GM18505 (cell line): Measurements from ENCODE around the gene MTMR11.

ENCODE experiments used
- ATAC-seq: cut with Tn5 transposase; IDR thresholded peaks from one replicate; pipeline ENCODE4 v1.9.1; 2021; ENCODE audit not compliant: unreplicated experiment
- POLR2A ChIP-seq: IDR thresholded peaks from 4 replicates; pipeline ENCODE4 v1.6.1; 2011; ENCODE audit warnings: borderline replicate concordance; ENCODE audit not compliant: insufficient read depth, insufficient read length; ENCODE audit errors: extremely low read depth

Gene MTMR11

GRCh38 chr1:149927056-149927562 is 9.6 kb downstream of the MTMR11 start:
- ATAC-seq: no peak
- TF ChIP-seq POLR2A: no peak

DNA sequence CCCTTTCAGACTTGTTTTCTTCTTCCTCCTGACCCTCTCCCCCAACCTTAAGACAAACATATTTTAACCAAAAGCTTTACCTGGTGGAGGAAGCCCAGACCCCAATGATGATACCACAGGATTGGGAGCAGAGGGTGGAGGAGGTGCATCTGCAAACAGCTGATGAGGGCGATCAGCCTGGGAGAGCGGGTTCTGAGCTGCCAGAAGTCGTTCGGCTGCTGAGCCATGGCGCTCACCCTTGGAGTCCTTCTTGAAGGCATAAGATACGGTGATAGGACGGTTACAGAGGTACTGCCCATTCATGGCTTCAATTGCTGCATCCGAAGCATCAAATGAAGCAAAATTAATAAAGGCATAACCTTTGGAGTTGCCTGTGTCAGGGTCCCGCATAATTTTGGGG is 10.4 kb downstream of the MTMR11 start:
- TF ChIP-seq POLR2A: no peak
- ATAC-seq: no peak

DNA sequence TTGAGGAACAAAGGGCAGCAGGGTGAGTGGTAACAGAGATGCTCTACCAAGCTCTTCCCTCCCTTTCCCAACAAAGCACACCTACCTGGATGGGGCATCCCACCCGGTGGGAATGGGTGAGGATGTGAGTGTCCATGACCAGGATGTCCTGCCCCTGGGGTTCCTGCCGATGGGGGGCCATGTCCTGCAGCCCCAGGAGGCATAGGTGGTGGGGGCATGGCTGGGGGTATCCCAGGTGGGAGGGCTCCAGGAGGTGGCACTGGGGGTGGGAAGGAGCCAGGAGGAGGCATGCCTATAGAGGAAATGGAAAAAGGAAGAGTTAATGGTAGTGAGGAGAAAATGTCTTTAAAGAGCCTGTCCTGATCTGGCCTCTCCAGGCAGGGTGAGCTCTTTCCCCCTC is 10.9 kb downstream of the MTMR11 start:
- no peak for ATAC-seq
- no peak for TF ChIP-seq POLR2A

DNA sequence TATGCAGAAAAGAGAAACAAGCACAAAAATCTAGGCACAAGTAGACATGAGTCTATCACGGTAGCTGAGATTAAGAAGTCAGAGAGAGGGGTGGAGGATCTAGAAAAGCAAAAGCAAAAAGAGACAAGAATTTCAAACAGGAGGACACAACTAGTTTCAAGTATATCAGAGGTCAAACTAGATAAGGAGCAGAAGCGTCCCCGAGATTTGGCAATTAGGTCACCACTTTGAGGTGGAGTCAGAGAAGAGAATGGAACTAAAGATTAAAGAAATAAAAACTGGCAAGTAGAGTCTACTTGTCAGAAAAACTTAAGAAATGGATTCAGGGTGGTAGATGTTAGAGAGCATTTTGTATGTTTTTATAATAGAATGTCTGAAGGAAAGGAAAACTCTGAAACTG is 11.3 kb downstream of the MTMR11 start:
- ATAC-seq: no peak
- TF ChIP-seq POLR2A: no peak

DNA sequence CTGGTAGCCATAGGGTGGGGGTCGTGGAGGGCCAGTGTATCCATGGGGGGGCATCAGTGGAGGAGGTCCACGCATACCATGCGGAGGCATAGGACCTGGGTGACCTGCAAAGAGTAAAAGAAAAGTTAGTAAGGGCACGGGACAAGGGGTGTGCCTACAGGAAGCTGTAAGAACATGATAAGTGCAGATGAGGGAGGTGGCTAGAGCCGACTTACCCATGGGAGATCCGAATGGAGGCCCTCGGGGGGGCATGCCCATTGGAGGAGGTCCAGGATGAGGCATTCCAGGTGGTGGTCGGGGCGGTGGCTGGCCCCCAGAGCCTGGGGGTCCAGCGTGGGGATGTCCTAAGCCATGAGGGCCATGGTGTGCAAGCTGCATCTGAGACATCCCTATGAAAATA is 13.1 kb downstream of the MTMR11 start:
- ATAC-seq: no peak

GRCh38 chr1:149917571-149918144 is 19.0 kb downstream of the MTMR11 start, which contains the start of gene SV2A:
SV2A (minus strand) TSS chr1:149917844; CDS start chr1:149913840, 4,004 bp downstream.
- no peak for TF ChIP-seq POLR2A
- no peak for ATAC-seq

More for the DNA sequence above, 13.1 kb downstream of the MTMR11 start:
- TF ChIP-seq POLR2A: no peak

DNA sequence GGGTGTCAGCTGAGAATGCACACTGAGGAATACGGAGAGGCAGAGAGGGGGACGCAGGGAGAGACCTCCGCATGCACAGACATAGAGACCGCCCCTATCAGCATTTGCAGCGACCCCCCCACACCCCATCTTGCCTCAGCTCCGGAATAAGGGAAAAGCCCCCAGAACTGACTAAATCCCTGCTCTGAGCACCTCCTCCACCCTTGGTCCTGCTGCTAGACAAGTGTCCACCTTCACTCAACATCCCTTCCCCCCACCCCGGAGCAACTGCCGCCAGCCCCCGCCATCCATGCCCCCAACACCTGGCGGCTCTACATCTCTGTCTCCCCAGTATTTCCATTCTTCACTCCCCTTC is 19.8 kb downstream of the MTMR11 start:
- ATAC-seq: no peak
- no peak for TF ChIP-seq POLR2A

GRCh38 chr1:149916193-149916897 is 20.3 kb downstream of the MTMR11 start:
- no peak for ATAC-seq
- no peak for TF ChIP-seq POLR2A

GRCh38 chr1:149915429-149916192 is 21.1 kb downstream of the MTMR11 start:
- ATAC-seq: no peak
- no peak for TF ChIP-seq POLR2A

GRCh38 chr1:149914545-149914944 is 22.1 kb downstream of the MTMR11 start:
- TF ChIP-seq POLR2A: no peak
- no peak for ATAC-seq

- ATAC-seq: no peak
- no peak for TF ChIP-seq POLR2A
Measured at GRCh38 chr1:149906570-149907075, 30.1 kb downstream of the MTMR11 start.

DNA sequence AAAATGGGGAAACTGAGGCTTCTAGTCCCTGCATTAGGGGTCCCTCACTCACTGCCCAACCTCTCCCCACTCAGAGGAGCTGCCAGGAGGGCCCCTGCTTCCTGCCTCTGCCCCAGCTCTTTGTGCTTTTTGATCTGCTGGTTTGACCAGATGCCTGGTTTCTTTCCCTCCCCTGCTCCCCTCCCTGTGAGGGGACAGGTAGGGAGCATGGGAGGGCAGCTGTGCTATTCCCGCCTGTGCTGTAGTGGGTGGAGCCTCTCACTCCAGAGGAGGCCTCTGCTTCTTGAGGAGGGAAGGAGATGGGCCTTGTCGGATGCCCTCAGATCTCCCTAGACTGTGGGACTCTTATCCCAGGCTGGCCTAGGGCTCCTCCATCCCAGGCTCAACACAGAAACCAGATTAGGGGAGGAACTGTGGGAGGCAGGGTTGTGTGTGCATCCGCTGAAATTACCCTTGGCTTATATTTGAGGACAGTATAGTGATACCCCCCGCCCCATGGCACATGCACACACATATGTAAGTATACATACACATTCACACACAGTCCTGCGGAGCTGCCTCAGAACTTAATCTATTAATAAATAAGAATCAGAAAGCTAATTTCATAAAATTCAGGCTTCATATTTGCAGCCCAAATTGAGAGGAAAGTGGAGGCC is 32.7 kb downstream of the MTMR11 start:
- TF ChIP-seq POLR2A: no peak
- ATAC-seq: no peak
